NOMO-1 (cell line): ENCODE results near the gene SLC6A4.
"Not testable (repeated sequence)": the region's sequence is repeated elsewhere in the genome, so short reads cannot be mapped to it uniquely, and the experiment has no call there.

ENCODE experiments used
- DNase-seq, 2 experiments: peaks; one replicate each; lab custom pipeline; 2025; ENCODE audit not compliant: unreplicated experiment in 2 of 2; lab: John Stamatoyannopoulos, UW

The SLC6A4 gene

GRCh38 chr17:30186761-30187160, 48.7 kb downstream of the SLC6A4 start:
- DNase-seq: no peak

- no peak for DNase-seq
Measured at GRCh38 chr17:30176855-30177254, 58.6 kb downstream of the SLC6A4 start.

- no peak for DNase-seq
Measured at GRCh38 chr17:30174556-30174955, 60.9 kb downstream of the SLC6A4 start.

DNA sequence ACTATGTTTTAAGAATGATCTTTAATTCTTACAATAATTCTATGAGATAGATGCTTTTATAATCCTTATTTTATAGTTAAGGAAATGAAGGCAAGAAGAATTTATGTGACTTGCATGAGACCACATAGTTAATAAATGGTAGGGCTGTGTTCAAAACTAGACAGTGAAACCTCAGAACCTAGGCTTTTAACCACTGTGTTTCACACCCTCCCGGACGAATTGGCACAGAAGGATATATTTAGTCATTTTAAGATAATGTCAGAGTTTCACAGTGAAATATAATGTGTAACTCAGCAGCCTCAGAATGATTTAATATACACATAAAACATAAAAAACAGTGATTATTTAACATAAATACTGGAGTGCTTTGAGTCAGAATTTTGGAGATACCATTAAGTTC, 61.8 kb downstream of the SLC6A4 start:
- no peak for DNase-seq

DNA sequence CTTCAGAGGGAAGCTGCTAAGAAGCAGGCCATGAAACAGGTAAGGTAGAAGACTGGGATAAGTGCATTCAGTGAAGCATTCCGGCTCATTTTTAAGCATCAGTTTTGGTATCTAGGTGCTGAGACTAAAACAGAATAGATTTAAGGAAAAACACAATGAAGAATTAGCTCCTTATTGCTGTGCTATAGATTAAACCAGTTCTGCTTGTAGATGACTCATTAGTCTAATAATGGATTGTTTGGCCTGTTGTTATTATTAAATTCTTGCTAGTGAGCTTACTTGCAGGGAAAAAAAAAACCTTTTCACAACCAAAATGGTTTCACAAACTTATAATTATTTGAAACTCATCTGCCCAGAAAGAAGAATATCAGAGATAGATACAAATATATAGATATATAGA, 62.9 kb downstream of the SLC6A4 start:
- DNase-seq: no peak

GRCh38 chr17:30170415-30170987, 65.0 kb downstream of the SLC6A4 start:
- DNase-seq: no peak

DNA sequence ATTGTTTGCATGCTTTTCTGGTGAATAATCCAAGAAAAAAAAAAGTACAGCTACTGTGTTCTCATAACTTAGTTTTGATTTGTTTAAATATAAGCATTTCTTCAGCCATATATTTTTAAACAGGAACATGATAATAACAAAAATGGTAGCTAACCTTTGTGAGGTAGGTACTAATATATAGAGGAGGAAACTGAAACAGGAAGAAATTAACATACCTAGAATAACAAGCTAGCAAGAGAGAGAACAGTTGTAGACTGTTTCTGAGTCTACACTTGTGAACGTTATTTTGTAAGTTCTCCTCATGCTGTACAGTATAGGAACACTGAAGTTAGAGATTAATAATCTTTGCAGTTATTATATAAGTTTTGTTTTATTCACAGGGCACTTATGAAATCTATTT, 69.5 kb downstream of the SLC6A4 start:
- DNase-seq: no peak

GRCh38 chr17:30165147-30165546, 70.3 kb downstream of the SLC6A4 start:
- DNase-seq: no peak

GRCh38 chr17:30164531-30164930, 71.0 kb downstream of the SLC6A4 start:
- no peak for DNase-seq

DNA sequence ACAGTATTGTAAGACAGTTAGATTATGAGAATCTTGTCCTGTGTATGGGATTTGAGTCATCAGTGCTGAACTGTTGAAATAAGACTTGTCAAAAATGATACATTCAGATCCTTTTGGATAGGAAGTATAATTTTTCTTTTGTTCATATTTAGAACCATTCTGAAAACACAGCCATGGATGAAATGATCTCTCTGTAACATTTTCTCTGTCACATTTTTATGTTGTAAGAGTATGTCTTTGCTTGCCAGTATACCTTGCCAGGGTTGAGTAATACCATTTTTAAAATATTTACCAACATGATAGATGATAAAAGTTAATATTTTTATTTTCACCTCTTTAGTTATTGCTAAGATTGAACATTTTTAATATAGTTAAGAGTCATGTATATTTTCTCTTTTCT, 73.9 kb downstream of the SLC6A4 start:
- no peak for DNase-seq

GRCh38 chr17:30160419-30161172, 74.9 kb downstream of the SLC6A4 start:
- DNase-seq: no peak

- no peak for DNase-seq
Measured at GRCh38 chr17:30158896-30159625, 76.4 kb downstream of the SLC6A4 start.

DNA sequence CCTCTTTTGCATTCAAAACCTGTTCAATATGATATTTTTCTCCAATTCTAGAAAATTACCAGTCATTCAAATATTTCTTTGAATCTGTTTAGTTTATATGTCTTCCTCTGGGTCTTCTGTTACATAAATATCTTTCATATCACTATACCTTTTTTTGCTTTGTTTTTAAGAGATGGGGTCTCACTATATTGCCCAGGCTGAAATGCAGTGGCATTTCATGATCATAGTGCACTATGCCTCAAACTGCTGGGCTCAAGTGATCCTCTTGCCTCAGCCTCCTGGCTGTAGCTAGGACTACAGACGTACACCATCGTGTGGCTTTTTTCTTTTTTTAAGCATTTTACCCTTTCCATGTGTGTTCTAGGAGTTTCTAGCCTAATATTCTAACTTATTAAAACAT, 80.1 kb downstream of the SLC6A4 start:
- DNase-seq: no peak

DNA sequence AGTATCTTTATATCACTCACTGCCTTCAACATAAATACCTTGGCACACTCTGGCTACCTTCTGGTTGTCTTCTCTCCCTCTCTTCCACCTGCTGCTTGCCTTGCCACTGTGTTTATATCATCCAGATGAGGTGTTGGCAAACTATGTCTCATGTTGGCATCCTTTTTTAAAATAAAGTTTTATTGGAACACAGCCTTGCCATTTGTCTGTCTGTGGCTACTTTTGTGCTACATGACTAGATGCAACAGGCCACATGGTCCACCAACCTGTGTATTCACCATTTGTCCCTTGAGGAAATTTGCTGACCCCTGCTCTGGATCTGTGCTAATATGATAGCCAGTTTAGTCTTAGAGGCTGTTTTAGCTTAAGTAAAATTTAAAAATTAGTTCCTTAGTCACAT, 82.0 kb downstream of the SLC6A4 start:
- no peak for DNase-seq

- DNase-seq: no peak
Measured at GRCh38 chr17:30151471-30151870, 84.0 kb downstream of the SLC6A4 start.

DNA sequence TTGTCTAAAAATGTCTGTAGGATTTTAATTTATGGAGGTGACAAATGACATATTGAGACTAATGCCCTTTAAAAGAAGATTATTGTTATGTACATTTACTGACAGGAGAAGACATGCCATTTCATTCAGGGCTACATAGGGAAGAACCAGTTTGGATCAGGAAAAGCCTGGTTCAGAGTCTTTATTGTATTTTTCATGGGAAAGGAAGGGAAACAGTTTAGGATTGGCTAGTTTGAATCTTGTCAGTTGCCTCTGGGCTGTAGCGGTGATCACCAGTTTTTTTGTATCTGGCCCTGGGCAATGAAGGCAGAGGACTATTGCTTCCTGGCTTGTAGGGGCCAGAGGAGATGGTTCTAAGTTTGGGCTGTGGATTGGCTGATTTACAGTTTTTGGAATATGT, 87.1 kb downstream of the SLC6A4 start:
- no peak for DNase-seq

GRCh38 chr17:30147860-30148259, 87.6 kb downstream of the SLC6A4 start:
- DNase-seq: not testable (repeated sequence)
